CD4-positive, CD25-positive, alpha-beta regulatory T cell (primary cell): Measurements from ENCODE around the gene MTSS2. TPM values are rescaled to one million over a fixed set of nuclear protein-coding genes. Genes with fewer than 3 reads are reported as not detected.

Experiments used
- ATAC-seq, 2 donors: fragments of 150-1000 bp; cut with Tn5 transposase; one replicate each; pipeline ENCODE4 v1.10.0; 2021; ENCODE audit warnings: low read depth in 2 of 2, moderate number of reproducible peaks in 2 of 2, moderate library complexity in 1 of 2
- DNase-seq, 3 donors: peaks; one replicate each; pipeline versions ENCODE4 v3.0.0 to v3.0.0-alpha.2; 2012 to 2022; ENCODE audit warnings: mixed read lengths in 1 of 3
- H3K27ac ChIP-seq: one replicate; pipeline ENCODE4 v1.7.0; 2013; ENCODE audit warnings: mild to moderate bottlenecking, low read length; ENCODE audit not compliant: insufficient read depth, poor library complexity, severe bottlenecking
- H3K27me3 ChIP-seq: one replicate; pipeline ENCODE4 v1.7.0; 2013; ENCODE audit warnings: low read length; ENCODE audit not compliant: control insufficient read depth, insufficient read depth
- H3K36me3 ChIP-seq: one replicate; pipeline ENCODE4 v1.7.0; 2013; ENCODE audit warnings: mild to moderate bottlenecking, low read length, moderate library complexity; ENCODE audit not compliant: control insufficient read depth, insufficient read depth
- H3K4me1 ChIP-seq: 2 replicates; pipeline ENCODE4 v1.7.0; 2013; ENCODE audit warnings: mild to moderate bottlenecking, low read length; ENCODE audit not compliant: insufficient read depth, control insufficient read depth, poor library complexity, severe bottlenecking
- H3K4me3 ChIP-seq: one replicate; pipeline ENCODE4 v1.7.0; 2013; ENCODE audit warnings: low read depth, mild to moderate bottlenecking, low read length, moderate library complexity
- H3K9me3 ChIP-seq, 2 experiments: 1 replicate in 1 of 2; 2 replicates in 1 of 2; pipeline ENCODE4 v1.7.0; 2013; ENCODE audit warnings: low read length in 2 of 2, mild to moderate bottlenecking in 1 of 2, moderate library complexity in 1 of 2; ENCODE audit not compliant: control insufficient read depth in 2 of 2
- H3K27ac Mint-ChIP-seq, 3 donors: one replicate each; pipeline ENCODE4 v1.8.0; 2020 to 2022; ENCODE audit warnings: mild to moderate bottlenecking in 3 of 3, mixed read lengths in 3 of 3, moderate library complexity in 2 of 3
- H3K27me3 Mint-ChIP-seq: one replicate; pipeline ENCODE4 v1.8.0; 2022; ENCODE audit warnings: mild to moderate bottlenecking, mixed read lengths
- H3K36me3 Mint-ChIP-seq: one replicate; pipeline ENCODE4 v1.8.0; 2020; ENCODE audit warnings: mixed read lengths
- H3K4me1 Mint-ChIP-seq, 4 donors: one replicate each; pipeline ENCODE4 v1.8.0; 2020 to 2022; ENCODE audit warnings: mixed read lengths in 4 of 4, mild to moderate bottlenecking in 1 of 4
- H3K4me3 Mint-ChIP-seq, 4 donors: one replicate each; pipeline ENCODE4 v1.8.0; 2020 to 2022; ENCODE audit warnings: mild to moderate bottlenecking in 4 of 4, mixed read lengths in 4 of 4, moderate library complexity in 3 of 4
- H3K9me3 Mint-ChIP-seq, 7 donors: one replicate each; pipeline ENCODE4 v1.8.0; 2020 to 2022; ENCODE audit warnings: mixed read lengths in 7 of 7, mild to moderate bottlenecking in 3 of 7, moderate library complexity in 2 of 7
- polyA plus RNA-seq, 4 donors: library from polyadenylated mRNA; unstranded; fragments of 300-500 nt; fragmentation: Illumina TruSeq; gene quantifications; one replicate each; pipeline ENCODE4 v1.2.3, GENCODE V29; 2021
- total RNA-seq: library from RNA; stranded (reverse); gene quantifications from one replicate; pipeline ENCODE4 v1.2.3, GENCODE V29; 2022

The MTSS2 gene
- total and polyA plus RNA-seq, 5 donors from 2014 or later: 2.9 TPM; not detected in 4

DNA sequence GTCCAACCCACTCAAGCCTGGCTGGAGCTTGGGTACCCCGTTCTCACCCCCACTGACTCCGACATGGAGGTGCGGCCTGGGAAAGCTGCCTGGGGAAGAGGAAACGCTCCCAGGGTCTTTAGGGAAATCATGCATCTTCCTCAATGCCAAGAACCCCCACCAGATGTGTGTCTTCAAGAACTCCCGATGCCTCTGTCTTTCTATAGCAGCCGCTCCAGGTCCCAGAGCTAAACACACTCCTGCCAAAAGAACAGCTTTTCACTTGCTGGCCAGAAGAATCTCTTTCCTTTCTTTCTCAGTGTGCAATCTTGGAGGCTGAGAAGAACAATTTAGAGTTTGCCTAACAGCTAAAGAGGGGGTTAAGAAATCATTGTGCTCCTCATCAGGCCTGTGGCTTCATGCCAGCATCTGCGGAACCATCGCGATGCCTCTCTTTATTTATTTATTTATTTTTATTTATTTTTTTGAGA lies 41.1 kb upstream of the MTSS2 start:
- H3K9me3 Mint-ChIP-seq: no peaks in the 10 kb centered on the region
- H3K4me3 Mint-ChIP-seq: no peak overlapping the region
- H3K9me3 ChIP-seq: no peaks in the 10 kb centered on the region
- no peaks in the 10 kb centered on the region for H3K27me3 ChIP-seq
- H3K27ac ChIP-seq: no peak overlapping the region
- DNase-seq (no peak), ATAC-seq (no peak)
- H3K4me1 Mint-ChIP-seq: peaks cover 0 to 11% (median 1%) of the 10 kb centered on the region in 4 donors
- no peaks in the 10 kb centered on the region for H3K27me3 Mint-ChIP-seq
- no peaks in the 10 kb centered on the region for H3K4me1 ChIP-seq
- no peak overlapping the region for H3K4me3 ChIP-seq
- H3K36me3 ChIP-seq: peaks cover 30% of the 10 kb centered on the region
- no peak overlapping the region for H3K27ac Mint-ChIP-seq
- peaks cover 37% of the 10 kb centered on the region for H3K36me3 Mint-ChIP-seq

DNA sequence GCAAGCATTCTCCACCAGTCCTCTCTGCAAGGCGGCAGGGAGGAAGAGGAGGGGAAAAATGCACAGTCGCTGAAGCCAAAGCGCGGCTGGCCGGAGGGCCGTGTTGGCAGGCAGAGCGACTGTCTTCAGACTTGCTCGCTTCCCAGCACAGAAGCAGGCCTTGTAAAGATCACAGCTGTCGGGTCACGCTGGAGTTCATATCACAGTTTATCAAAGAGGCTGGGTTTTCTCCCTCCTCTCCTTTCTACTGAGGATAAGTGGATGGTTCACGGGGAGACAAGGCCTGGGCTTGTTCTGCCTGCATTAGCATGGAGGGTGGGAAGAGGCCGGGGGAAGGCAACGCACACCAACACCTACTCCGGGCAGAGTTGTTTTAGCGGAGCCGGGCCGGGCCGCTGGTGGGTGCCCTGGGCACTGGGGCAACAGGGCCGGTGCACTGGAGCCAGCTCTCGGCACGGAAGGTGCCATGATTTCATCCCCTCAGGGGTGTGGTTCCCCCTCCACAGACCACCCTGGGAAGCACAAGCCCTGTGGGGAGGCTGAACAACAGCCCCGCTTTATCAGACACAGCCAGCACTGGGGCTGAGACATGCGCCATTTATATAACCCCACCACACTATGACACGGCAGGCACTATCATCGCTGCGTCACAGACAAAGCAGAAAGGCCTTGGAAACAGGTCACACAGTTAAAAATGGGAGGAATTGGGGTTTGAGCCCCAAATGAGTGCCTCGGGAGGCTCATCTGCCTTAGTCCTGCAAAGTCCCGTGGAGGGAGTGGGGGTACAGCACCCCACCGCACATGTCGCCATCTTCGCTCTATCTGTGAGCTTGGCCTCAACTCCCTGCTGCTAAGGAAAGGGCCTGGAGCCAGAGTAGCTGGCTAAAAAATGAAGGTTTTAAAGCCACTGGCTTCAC lies 40.3 kb upstream of the MTSS2 start:
- H3K36me3 Mint-ChIP-seq: peaks cover 31% of the 10 kb centered on the region
- peaks cover 0 to 11% (median 1%) of the 10 kb centered on the region in 4 donors for H3K4me1 Mint-ChIP-seq
- ATAC-seq: no peak
- H3K9me3 ChIP-seq: no peaks in the 10 kb centered on the region
- H3K4me1 ChIP-seq: no peaks in the 10 kb centered on the region
- peaks cover 28% of the 10 kb centered on the region for H3K36me3 ChIP-seq
- H3K27me3 Mint-ChIP-seq: no peaks in the 10 kb centered on the region
- H3K4me3 ChIP-seq: no peak overlapping the region
- H3K27ac ChIP-seq: no peak overlapping the region
- no peak for DNase-seq
- H3K27me3 ChIP-seq: no peaks in the 10 kb centered on the region
- H3K27ac Mint-ChIP-seq: no peak overlapping the region
- H3K9me3 Mint-ChIP-seq: no peaks in the 10 kb centered on the region
- H3K4me3 Mint-ChIP-seq: no peak overlapping the region

DNA sequence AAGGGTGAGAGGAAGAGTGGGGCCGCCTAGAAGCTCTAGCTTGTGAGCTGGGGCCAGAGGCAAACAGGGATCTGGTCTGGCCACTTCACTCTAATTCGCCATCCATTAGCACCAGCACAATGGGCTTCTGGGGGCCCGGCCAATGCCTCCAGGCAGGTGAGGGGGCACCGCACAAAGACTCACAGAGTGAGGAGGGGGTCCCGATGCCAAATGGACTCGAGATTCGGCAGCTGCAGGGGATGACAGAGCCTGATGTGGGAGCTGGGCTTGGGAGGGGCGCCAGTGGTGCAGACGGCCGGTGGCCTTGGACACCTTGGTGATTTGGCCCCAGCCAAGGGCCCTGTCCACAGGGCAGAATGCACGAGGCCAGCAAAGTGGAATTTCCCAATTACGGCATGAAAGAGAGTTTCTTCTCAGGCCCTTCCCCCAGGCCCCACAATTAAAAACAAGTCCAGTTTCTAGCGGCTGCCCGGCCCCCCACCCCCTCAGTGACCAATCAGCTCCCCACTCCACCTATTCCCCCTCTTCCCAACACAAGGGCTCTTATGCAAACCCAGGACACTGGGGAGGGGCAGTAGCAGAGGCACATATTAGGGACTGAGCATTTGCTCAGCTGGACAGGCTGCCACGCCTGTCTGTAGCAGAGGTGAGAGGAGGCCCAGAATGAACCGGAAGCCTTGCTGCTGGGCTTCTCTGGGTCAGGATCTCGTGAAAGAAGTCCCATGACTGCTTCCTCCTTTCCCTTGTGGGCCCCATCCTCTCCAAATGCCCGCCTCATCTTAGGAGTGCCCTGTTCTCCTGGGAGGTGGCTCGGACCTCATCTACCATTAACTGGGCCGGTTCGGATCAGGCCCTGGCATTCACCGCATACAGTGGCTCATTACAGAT lies 39.4 kb upstream of the MTSS2 start:
- ATAC-seq: no peak
- H3K36me3 Mint-ChIP-seq: peaks cover 37% of the 10 kb centered on the region

DNA sequence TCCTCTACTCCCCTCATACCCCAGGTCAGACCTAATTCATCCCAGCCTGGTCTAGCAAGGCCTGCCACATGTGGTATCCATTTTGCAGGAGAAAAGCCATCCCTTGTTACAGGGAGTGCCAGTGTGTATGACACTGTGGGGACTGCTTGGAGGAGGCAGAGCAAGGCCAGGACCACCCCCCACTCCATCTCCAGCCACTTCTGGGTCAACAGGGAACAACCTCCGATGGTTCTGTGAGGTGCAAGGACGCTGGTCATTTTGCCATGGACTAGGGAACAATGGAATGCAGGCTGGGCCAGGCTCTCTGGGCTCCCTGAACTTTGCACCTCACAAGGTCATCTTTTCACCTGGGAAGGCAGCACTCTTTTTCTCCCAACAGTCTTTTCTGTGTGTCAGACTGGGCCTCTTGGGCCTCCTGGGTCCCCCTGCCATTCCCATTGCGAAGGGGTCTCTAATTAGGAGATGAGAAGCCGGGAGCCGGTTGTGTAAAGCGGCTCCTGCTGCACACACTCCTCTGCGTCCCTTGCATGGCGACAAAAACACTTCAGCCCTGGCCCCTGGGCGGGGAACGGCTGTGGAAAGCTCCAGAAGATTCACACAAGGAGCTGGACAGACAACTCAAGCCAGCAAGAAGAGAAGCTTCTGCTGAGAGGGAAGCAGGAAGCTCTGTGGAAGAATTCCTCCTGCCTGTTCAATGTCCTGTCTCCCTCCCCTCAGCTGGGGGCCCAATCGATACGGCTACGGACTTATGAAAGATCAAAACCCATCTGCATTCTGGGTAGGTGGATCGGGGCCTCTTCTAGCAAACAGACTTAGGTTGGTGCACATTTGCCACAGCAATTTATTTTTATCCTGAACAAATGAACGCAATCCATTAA lies 38.5 kb upstream of the MTSS2 start:
- H3K4me3 Mint-ChIP-seq: no peak overlapping the region
- Histone ChIP-seq H3K27me3 (no peaks in the 10 kb centered on the region), H3K9me3 (no peaks in the 10 kb centered on the region), H3K36me3 (peaks cover 28% of the 10 kb centered on the region), H3K4me1 (no peaks in the 10 kb centered on the region), H3K4me3 (no peak overlapping the region), H3K27ac (no peak overlapping the region)
- no peaks in the 10 kb centered on the region for H3K27me3 Mint-ChIP-seq
- H3K36me3 Mint-ChIP-seq: peaks cover 37% of the 10 kb centered on the region
- DNase-seq: no peak
- H3K9me3 Mint-ChIP-seq: peaks cover 0 to 3% (median 0%) of the 10 kb centered on the region in 7 donors
- no peak for ATAC-seq
- H3K4me1 Mint-ChIP-seq: peaks cover 0 to 2% (median 1%) of the 10 kb centered on the region in 4 donors
- peak overlapping the region in 1 of 3 donors; percentile 59 for H3K27ac Mint-ChIP-seq

More for the DNA sequence above, 39.4 kb upstream of the MTSS2 start:
- H3K27ac ChIP-seq: no peak overlapping the region
- H3K36me3 ChIP-seq: peaks cover 27% of the 10 kb centered on the region
- Mint-ChIP-seq H3K4me1 (peaks cover 0 to 10% (median 1%) of the 10 kb centered on the region in 4 donors), H3K27ac (peak overlapping the region in 1 of 3 donors; percentile 59), H3K9me3 (no peaks in the 10 kb centered on the region), H3K4me3 (no peak overlapping the region), H3K27me3 (no peaks in the 10 kb centered on the region)
- DNase-seq: no peak
- H3K4me3 ChIP-seq: no peak overlapping the region
- H3K9me3 ChIP-seq: no peaks in the 10 kb centered on the region
- H3K27me3 ChIP-seq: no peaks in the 10 kb centered on the region
- H3K4me1 ChIP-seq: no peaks in the 10 kb centered on the region

DNA sequence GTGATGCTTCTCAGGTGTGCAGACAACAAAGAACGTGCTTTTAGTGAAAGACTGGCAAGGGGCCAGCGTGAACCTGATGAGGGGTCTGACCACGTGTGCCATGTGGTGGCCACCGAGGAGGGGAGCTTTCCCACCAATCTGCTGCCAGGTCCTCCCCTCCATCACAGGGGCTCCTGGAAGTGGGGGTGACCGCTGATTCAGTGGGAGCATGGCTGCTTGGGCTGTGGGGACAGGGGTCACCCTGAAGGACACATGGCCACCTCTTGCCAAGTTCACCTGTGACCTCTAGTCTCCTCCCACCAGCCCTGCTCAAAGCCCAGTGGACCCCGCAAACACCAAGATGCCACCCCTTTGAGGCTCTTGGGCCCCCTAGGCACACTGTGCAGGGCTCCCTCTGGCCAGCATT lies 37.9 kb upstream of the MTSS2 start:
- no peaks in the 10 kb centered on the region for H3K4me1 ChIP-seq
- H3K27me3 ChIP-seq: no peaks in the 10 kb centered on the region
- ATAC-seq: no peak
- H3K9me3 Mint-ChIP-seq: peaks cover 0 to 3% (median 0%) of the 10 kb centered on the region in 7 donors
- H3K4me3 ChIP-seq: no peak overlapping the region
- H3K36me3 ChIP-seq: peaks cover 23% of the 10 kb centered on the region
- H3K27ac ChIP-seq: no peak overlapping the region
- no peaks in the 10 kb centered on the region for H3K27me3 Mint-ChIP-seq
- no peaks in the 10 kb centered on the region for H3K9me3 ChIP-seq
- no peak overlapping the region for H3K4me3 Mint-ChIP-seq
- DNase-seq: no peak
- H3K4me1 Mint-ChIP-seq: peaks cover 0 to 2% (median under 1%) of the 10 kb centered on the region in 4 donors
- peaks cover 36% of the 10 kb centered on the region for H3K36me3 Mint-ChIP-seq
- H3K27ac Mint-ChIP-seq: no peak overlapping the region

DNA sequence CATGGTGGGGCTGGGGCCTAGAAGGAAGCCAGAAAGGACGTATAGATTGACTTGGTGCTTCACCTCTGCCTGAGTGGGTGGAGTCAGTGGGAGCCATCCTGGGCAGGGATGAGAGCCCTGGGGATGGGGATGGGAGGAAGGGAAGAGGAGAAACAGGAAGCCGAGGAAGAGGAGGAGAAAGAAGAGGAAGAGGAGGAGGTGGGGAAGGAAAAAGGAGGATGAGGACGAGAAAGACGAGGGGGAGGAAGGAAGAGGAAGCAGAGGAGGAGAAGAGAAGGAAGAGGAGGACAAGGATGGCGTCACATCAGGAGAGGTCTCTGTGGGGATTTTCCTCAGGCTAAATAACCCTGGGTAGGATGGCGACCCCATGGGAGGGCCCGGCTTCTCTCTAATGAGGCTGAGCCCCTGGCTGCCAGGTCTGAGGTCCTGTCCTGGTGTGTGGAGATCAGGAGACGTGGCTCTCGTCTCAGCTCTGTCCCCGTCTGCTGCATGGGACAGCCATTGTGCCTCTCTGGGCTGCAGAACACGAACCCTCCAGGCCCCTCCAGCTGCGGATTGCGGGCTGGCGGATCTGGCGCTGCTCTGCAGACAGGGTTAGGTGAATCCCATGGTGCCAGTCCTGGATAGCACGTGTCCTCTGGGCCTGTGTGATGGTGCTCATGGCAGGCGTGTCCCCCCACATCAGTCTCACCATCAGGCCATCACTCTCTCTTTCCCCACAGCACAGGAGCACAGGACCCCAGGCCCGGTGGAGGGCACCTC lies 35.5 kb upstream of the MTSS2 start:
- Mint-ChIP-seq H3K4me3 (no peak overlapping the region), H3K27me3 (no peaks in the 10 kb centered on the region), H3K36me3 (peaks cover 34% of the 10 kb centered on the region), H3K4me1 (peaks cover 0 to 2% (median under 1%) of the 10 kb centered on the region in 4 donors), H3K9me3 (peaks cover 0 to 3% (median 0%) of the 10 kb centered on the region in 7 donors), H3K27ac (no peak overlapping the region)
- peaks cover 14% of the 10 kb centered on the region for H3K36me3 ChIP-seq
- H3K4me1 ChIP-seq: no peaks in the 10 kb centered on the region
- ATAC-seq: no peak
- no peaks in the 10 kb centered on the region for H3K9me3 ChIP-seq
- no peaks in the 10 kb centered on the region for H3K27me3 ChIP-seq
- H3K4me3 ChIP-seq: no peak overlapping the region
- DNase-seq: no peak
- no peak overlapping the region for H3K27ac ChIP-seq
